NCI-H128 (cell line): ENCODE results near the gene MADD.
"Not testable (repeated sequence)": the region's sequence is repeated elsewhere in the genome, so short reads cannot be mapped to it uniquely, and the experiment has no call there.

Experiments
- DNase-seq: peaks from one replicate; lab custom pipeline; 2025; ENCODE audit not compliant: unreplicated experiment; lab: John Stamatoyannopoulos, UW

MADD gene

GRCh38 chr11:47317064-47317828, 47.3 kb downstream of the MADD start:
- no peak for DNase-seq

DNA sequence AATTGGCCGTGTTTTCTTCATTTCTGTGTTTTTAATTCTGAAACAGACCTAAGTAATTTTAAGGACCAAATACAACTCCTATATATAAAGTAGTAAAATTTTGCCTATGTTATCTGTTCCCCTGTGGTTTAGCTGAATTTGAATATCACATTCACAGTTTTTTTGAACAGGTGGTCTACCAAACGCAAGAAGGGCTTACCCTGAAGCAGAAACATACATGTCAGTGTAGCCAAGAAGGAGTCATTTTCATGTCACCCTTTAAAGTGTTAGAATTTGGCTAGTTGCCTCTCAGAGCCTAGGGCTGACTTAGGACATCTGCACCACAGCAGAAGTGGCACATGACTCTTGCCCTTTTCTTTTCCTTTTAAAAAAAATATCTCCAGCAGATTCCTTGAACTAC, 48.2 kb downstream of the MADD start:
- no peak for DNase-seq

- no peak for DNase-seq
These were observed 54.6 kb downstream of the MADD start for GRCh38 chr11:47324520-47324919.

DNA sequence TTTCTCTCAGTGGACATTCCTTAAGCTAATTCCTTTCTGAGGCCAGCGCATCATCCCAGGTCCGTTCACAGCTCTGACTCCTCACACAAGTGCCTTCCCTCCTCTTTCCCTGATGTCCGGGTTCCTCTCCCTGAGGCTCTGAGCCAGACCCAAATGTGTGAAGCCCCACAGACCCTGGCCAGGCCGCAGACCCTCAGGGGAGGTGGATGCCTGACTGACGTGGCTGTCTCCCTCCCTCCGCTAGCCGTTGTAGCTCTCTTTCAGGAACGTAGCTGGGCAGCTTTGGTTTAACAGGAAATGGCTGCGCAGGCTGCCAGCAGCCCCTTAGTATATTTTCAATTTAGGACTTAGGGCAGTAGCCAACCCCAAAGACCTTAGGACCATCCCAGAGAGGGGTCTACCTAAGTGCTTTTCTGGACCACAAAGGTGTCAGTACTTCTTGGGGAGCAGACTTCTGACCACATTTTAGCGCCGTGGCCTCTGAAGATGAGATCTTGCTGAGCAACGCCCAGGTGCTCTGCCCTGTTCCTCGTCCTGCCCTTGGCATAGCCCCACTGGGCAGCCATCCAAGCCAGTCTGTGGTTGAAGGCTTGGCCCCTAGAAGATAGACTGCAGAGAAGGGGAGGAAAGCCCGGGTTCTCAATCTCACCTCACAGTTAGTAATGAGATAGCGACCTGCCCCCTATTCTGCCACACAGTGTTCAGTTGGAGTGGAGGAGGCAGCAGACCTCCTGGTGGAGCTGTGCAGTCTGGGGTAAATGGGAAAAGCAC, 55.5 kb downstream of the MADD start:
- DNase-seq, result no peak

- no peak for DNase-seq
These were observed 56.3 kb downstream of the MADD start for GRCh38 chr11:47326198-47326597.

DNA sequence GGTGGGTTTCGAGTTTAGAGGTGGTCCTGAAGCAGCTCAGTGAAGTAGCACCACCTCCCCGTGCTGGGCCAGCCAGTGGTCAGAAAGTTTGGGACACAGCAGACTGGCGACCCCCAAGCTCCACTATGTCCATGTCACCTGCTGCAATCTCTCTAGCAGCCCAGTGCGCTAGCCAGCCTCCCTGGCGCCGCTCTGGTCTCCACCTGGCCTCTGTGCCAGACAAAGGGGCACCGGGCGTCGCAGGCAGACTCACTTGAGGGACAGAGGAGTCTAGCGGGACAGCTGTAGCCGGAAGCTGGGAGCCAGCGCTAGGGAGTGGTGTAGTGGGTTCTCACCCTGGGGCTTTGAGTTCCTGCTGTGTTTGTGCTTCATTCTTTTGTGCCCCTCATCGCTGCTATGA, 57.1 kb downstream of the MADD start:
- DNase-seq, result no peak

DNA sequence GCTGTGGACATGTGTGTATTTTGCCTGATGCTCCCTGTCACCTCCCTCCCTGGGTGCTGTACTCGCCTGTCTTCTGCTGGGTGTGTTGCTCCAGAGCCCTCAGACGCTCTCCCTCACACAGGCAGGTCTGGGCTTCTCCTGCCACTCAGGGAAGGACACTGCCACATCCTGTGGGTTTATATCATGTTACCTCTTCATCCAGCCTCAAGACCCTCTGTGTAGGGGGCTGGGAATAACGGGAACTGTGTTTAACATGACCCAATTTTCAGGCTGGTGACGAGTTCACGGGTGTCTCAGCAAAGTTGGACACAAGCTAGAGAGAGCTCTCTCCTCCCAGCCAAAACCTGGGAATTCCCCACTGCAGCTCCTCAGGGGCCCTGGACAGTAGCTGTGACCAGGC, 58.0 kb downstream of the MADD start:
- DNase-seq, result no peak

DNA sequence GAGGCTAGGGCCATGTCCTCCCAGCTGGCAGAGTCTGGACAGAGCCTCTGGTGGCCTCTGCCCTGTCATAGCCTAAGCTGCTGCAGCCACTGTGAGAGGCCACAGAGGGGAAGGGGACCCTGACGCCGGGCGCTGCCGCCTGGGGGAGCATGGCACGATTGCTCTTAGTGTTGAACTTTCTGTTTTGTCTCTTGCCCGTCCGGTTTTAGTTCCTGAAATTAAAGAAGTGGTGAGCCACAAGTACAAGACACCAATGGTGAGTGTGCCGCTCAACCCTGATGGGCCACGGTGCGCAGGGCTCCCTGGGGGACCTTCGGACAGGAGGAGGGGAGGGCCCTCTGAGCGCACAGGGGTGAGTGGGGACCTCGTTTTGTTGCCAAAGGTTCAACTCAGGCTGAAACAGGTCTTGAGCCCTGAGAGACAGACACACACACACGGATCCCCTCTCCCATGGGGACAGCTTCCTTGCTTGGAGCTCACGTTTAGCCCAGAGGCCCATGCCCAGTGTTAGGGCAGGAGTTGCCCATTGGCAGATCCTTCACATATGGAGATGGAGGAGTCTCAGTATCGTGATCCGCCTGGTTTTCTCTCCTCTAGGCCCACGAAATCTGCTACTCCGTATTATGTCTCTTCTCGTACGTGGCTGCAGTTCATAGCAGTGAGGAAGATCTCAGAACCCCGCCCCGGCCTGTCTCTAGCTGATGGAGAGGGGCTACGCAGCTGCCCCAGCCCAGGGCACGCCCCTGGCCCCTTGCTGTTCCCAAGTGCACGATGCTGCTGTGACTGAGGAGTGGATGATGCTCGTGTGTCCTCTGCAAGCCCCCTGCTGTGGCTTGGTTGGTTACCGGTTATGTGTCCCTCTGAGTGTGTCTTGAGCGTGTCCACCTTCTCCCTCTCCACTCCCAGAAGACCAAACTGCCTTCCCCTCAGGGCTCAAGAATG, 58.8 kb downstream of the MADD start:
- DNase-seq, result no peak

GRCh38 chr11:47329431-47329986, 59.6 kb downstream of the MADD start:
- DNase-seq, result no peak

- DNase-seq, result no peak
These were observed 60.3 kb downstream of the MADD start for GRCh38 chr11:47329987-47330931.

DNA sequence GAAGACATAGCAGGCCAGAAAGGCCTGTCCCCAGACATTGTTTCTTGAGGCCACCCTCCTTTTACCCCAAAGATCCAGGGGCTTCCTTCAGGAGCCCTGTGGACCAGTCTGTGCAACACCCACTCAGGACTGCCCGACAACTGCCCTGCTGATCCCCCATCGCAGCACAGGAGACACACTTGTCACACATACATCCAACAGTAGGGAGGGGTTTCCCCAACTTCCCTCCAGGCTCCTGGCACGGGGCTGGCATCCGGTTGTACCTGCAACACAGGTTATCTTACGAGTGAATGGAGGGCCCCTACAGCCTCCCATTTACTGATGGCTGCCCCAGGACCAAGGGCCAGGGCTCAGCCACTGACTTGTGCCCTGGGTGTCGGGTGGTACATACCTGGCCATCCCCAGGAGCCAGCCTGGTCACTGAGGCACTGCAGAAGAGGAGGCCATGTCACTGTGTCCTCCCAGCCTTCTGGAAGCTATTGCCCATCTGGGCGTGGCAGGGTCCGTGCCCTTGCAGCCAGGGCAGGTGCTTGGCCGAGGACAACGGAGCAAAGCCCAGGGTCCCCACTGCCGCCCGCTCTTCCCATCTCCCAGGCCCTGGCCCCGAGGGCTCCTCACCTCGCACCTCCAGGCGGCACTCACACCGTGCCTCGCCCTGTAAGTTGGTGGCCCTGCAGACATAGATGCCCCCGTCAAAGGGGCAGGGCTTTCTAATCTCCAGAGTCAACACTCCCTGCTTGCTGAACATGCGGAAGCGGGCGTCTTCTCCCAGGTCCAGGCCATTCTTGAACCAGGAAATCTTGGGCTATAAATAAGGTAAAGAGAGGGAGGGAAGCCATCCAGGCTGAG, 61.7 kb downstream of the MADD start:
- DNase-seq, result no peak

- no peak for DNase-seq
These were observed 62.4 kb downstream of the MADD start for GRCh38 chr11:47332303-47332711.

DNA sequence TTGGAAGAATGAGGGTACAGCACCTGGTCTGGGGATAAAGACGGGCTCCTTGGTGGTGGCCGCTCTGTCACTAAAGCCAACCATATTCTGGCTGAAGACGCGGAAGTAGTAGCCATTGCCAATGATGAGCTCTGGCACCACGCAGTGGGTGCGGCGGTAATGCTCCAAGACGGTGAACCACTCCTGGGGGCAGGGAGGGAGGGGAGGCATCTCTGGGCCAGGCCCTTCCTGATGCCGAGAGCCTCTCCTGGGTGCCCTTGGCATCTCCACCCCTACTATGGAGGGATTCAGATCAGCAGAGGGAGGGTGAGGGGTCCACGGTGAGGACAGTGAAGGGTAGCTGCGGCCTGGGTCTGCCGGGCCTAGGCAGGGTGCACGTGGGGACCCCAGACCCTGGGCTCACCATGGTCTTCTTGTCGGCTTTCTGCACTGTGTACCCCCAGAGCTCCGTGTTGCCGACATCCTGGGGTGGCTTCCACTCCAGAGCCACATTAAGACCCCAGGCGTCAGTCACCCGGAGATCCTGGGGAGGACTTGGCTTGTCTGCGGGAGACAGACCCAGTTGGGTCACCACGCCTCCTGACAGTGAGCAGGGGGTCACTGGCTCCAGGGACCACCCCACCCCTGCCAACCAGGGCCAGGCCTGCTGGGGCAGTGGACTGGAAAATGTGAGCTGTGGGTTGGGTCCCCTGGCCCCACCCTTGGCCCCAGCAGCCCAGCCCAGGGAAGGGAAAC, 63.0 kb downstream of the MADD start:
- DNase-seq, result no peak

GRCh38 chr11:47333526-47333845, 63.6 kb downstream of the MADD start:
- no peak for DNase-seq

DNA sequence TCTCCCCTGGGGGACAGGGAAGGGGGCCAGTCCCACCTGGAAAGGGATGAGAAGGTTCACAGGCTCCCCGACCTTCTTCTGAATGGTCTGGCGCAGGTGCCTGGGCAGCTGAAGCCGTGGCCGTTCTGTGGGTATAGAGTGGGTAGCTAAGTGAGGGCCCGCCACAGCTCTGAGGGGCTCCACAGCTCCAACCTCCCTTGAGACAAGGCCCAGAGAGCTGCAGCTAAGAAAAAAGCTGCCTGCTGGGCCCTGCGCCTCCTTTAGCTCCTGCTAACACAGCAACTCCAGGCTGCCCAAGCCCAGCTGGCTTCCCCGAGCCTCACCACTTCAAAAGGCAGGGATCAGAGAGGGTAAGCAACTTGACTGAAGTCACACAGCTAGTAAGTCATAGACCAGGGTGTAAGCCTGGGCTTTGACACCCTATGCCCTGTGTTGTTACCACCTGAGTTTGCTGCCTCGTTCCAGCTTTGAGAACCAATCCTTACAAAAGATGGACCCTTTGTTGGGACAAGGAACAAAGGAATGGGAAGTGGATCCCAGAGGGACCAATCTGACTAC, 64.0 kb downstream of the MADD start:
- no peak for DNase-seq

GRCh38 chr11:47334699-47335411, 64.9 kb downstream of the MADD start:
- DNase-seq, result not testable (repeated sequence)

DNA sequence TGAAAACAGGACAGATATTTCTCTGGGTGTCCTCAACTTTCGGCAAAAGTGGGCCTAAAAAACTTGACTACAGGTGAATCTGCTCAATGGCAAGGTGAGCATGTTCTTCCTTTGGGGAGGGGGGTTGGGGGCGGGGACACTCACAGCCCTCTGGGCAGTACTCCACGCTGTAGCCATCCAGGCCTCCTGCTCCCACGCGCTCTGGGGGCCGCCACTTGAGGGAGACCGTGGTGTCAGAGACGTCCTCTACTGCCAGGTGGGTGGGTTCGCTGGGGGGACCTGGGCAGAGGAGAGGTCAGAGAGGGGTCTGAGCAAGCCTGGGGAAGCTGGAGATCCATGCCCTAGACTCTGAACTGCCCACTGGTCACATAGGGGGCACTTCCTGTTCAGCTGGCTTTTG, 65.8 kb downstream of the MADD start:
- DNase-seq, result no peak

- no peak for DNase-seq
These were observed 66.7 kb downstream of the MADD start for GRCh38 chr11:47336595-47336994.
